ENCODE data around the gene MASP2.

MASP2 gene

DNA sequence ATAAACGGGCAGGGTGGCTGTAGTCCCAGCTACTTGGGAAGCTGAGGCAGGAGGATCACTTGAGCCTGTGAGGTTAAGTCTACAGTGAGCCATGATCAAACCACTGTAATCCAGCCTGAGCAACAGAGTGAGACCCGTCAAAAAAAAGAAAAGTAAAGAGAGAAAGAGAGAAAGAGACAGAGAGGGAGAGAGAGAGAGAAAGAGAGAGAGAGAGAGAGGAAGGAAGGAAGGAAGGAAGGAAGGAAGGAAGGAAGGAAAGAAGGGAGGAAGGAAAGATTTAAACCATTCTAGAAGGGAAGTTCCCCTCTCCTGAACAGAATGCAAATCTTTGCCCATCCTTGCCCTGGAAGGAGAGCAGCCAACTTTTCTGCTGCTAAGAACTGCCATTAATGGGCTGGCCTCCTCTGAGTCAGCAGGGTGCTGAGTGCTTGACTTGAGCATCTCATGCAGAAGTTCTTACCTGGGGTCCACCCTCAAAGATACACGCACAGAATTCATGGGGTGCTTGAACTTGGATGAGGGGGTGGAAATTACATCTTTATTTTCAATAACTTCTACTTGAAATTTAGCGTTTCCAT is 59.1 kb downstream of the MASP2 start:
- no peak for DNase-seq

DNA sequence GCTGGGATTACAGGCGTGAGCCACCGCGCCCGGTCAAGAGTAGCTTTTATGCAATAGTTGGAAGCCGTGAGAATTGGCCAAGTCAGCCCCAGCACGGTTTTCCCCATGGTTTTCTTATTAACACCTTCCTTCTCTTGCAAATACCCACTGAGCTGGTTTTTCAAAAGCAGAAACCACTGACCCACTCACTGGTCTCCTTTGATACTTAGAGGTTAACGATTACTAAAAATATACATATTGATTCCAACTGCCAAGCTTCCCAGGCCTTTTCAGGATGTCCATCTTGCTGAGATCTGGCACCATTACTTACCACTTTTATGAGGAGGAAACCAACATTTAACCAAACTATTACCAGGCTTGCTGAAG is 60.5 kb downstream of the MASP2 start:
- no peak for DNase-seq

GRCh38 chr1:10980841-10981727 is 66.0 kb downstream of the MASP2 start:
- DNase-seq, result no peak

- no peak for DNase-seq
These were observed 66.9 kb downstream of the MASP2 start for GRCh38 chr1:10980094-10980577.

GRCh38 chr1:10979483-10979920 is 67.5 kb downstream of the MASP2 start:
- DNase-seq, result no peak

DNA sequence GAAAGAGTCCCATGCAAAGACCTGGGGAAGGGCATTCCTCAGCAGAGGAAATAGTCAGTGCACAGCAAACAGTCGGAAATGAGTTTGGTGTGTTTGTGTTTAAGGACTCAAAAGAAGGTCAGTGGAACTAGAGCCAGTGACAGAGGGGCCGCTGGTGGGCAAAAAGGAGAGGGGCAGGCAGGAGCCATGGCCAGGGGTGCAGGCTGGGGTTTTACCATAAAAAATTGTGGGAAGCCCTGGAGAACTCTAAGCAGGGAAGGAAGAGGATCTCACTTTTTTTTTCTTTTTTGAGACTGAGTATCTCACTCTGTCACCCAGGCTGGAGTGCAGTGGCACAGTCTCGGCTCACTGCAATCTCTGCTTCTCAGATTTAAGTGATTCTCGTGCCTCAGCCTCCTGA is 68.3 kb downstream of the MASP2 start:
- DNase-seq, result no peak

Measured in SIG-M5 (cell line).